GM18861 (cell line): ENCODE measurements around the gene TLX2.

Experiments used
- ATAC-seq: cut with Tn5 transposase; IDR thresholded peaks from one replicate; pipeline ENCODE4 v1.9.1; 2021; ENCODE audit not compliant: unreplicated experiment

The TLX2 gene

GRCh38 chr2:74531666-74532065 lies 17.4 kb downstream of the TLX2 start:
- no peak for ATAC-seq

- no peak for ATAC-seq
Observed at GRCh38 chr2:74532222-74532621, 18.0 kb downstream of the TLX2 start.

GRCh38 chr2:74533464-74533863 lies 19.2 kb downstream of the TLX2 start:
- ATAC-seq, result no peak

GRCh38 chr2:74534411-74534810 lies 20.2 kb downstream of the TLX2 start:
- ATAC-seq, result no peak

GRCh38 chr2:74535440-74535965 lies 21.3 kb downstream of the TLX2 start:
- ATAC-seq, result no peak

- no peak for ATAC-seq
Observed at GRCh38 chr2:74536166-74536950, 22.1 kb downstream of the TLX2 start.

- ATAC-seq, result no peak
Observed at GRCh38 chr2:74537140-74537539, 22.9 kb downstream of the TLX2 start.

GRCh38 chr2:74538881-74539339 lies 24.7 kb downstream of the TLX2 start:
- no peak for ATAC-seq

- ATAC-seq, result no peak
Observed at GRCh38 chr2:74540291-74540690, 26.0 kb downstream of the TLX2 start.

GRCh38 chr2:74542978-74543377 lies 28.7 kb downstream of the TLX2 start:
- no peak for ATAC-seq

- no peak for ATAC-seq
Observed at GRCh38 chr2:74544634-74545033, 30.4 kb downstream of the TLX2 start.

- ATAC-seq, result no peak
Observed at GRCh38 chr2:74546004-74546403, 31.8 kb downstream of the TLX2 start.

- no peak for ATAC-seq
Observed at GRCh38 chr2:74548285-74548899, 34.1 kb downstream of the TLX2 start.

GRCh38 chr2:74548900-74549826 lies 34.9 kb downstream of the TLX2 start:
- ATAC-seq, result no peak

- ATAC-seq, result no peak
Observed at GRCh38 chr2:74550231-74550630, 36.0 kb downstream of the TLX2 start.

- ATAC-seq, result no peak
Observed at GRCh38 chr2:74551530-74551929, 37.3 kb downstream of the TLX2 start.

GRCh38 chr2:74551942-74552913 lies 38.0 kb downstream of the TLX2 start:
- no peak for ATAC-seq

GRCh38 chr2:74552914-74553811 lies 38.9 kb downstream of the TLX2 start:
- no peak for ATAC-seq
